Endometrial microvascular endothelial cells (primary cell): Measurements from ENCODE around the gene SGMS2. TPM values are rescaled to one million over a fixed set of nuclear protein-coding genes. Genes with fewer than 3 reads are reported as not detected.

Source experiments
- in situ Hi-C: cut with HindIII; loops from 2 replicates; pipeline ENCODE4 v1.10.0; 2017; ENCODE audit warnings: low sequenced_read_pairs, low pct_unique_long_range_greater_than_20kb; ENCODE audit errors: inconsistent ontology term
- total RNA-seq: library from RNA; depleted of rRNA; stranded (reverse); fragments of >200 nt; gene quantifications from one replicate; pipeline ENCODE4 v1.2.3, GENCODE V29; 2015; ENCODE audit errors: inconsistent ontology term

SGMS2 gene
- total RNA-seq, 1 donor from 2014 or later = 84.4 TPM

GRCh38 chr4:107857741-107858140 lies 33.0 kb downstream of the SGMS2 start:
- in situ Hi-C loops = no loop called here

- in situ Hi-C loops = no loop called here
Measured at GRCh38 chr4:107858158-107858742, 33.5 kb downstream of the SGMS2 start.

GRCh38 chr4:107862658-107863057 lies 37.9 kb downstream of the SGMS2 start:
- in situ Hi-C loops = no loop called here

- in situ Hi-C loops = no loop called here
Measured at GRCh38 chr4:107863416-107863815, 38.7 kb downstream of the SGMS2 start.

GRCh38 chr4:107863850-107864371 lies 39.2 kb downstream of the SGMS2 start:
- in situ Hi-C loops = no loop called here

- in situ Hi-C loops = no loop called here
Measured at GRCh38 chr4:107866726-107867125, 42.0 kb downstream of the SGMS2 start.

- in situ Hi-C loops = no loop called here
Measured at GRCh38 chr4:107870236-107870635, 45.5 kb downstream of the SGMS2 start.

- in situ Hi-C loops = no loop called here
Measured at GRCh38 chr4:107870916-107871786, 46.4 kb downstream of the SGMS2 start.

- in situ Hi-C loops = no loop called here
Measured at GRCh38 chr4:107874024-107874423, 49.3 kb downstream of the SGMS2 start.

- in situ Hi-C loops = no loop called here
Measured at GRCh38 chr4:107876099-107876498, 51.4 kb downstream of the SGMS2 start.

- in situ Hi-C loops = no loop called here
Measured at GRCh38 chr4:107877361-107877760, 52.6 kb downstream of the SGMS2 start.

GRCh38 chr4:107885865-107886264 lies 61.1 kb downstream of the SGMS2 start:
- in situ Hi-C loops = no loop called here

- in situ Hi-C loops = no loop called here
Measured at GRCh38 chr4:107888237-107888636, 63.5 kb downstream of the SGMS2 start.

- in situ Hi-C loops = no loop called here
Measured at GRCh38 chr4:107890779-107891178, 66.0 kb downstream of the SGMS2 start.

- in situ Hi-C loops = no loop called here
Measured at GRCh38 chr4:107891299-107891698, 66.6 kb downstream of the SGMS2 start.

- in situ Hi-C loops = no loop called here
Measured at GRCh38 chr4:107893171-107894137, 68.7 kb downstream of the SGMS2 start.

- in situ Hi-C loops = no loop called here
Measured at GRCh38 chr4:107894138-107894603, 69.4 kb downstream of the SGMS2 start.

GRCh38 chr4:107896158-107896645 lies 71.5 kb downstream of the SGMS2 start:
- in situ Hi-C loops = no loop called here

GRCh38 chr4:107896646-107897045 lies 71.9 kb downstream of the SGMS2 start:
- in situ Hi-C loops = no loop called here
